Stimulated activated CD8-positive, alpha-beta memory T cell treated with anti-CD3 and anti-CD28 coated beads, Interleukin-7, amount 100 ng/mL, for 24 hours (primary cell): ENCODE results near the gene HAGH.

Experiments
- DNase-seq: peaks from one replicate; pipeline ENCODE4 v3.0.0-alpha.2; 2020; ENCODE audit warnings: low read depth

HAGH gene

DNA sequence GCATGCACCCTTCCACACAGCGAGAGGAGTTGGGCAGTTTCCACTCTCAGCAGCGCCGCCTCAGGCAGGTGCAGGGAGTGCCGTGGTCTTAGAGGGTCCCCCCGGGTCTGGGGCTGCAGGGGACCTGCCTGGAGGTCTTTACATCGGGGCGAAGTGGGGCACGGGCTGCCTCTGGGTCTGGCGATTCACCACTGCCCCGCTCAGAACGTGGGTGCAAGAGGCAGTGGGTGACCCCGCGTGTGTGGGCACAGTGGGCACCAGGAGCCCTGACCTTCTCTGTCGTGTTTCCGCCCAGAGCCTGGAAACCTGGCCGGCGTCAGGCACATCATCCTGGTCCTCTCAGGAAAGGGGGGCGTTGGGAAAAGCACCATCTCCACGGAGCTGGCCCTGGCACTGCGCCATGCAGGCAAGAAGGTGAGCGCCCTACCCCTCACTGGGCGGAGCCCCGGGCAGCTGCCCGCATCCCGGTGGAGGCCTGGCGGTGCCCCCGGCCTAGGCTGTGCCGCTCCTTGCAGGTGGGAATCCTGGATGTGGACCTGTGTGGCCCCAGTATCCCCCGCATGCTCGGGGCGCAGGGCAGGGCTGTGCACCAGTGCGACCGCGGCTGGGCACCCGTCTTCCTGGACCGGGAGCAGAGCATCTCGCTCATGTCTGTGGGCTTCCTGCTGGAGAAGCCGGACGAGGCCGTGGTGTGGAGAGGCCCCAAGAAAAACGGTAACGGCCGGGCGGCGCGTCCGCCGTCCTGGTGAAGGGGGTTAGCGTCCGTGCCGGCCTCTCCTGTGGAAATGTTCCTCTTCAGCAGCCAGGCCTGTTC lies 40.2 kb downstream of the HAGH start:
- no peak for DNase-seq

GRCh38 chr16:1785846-1786170 lies 40.8 kb downstream of the HAGH start:
- no peak for DNase-seq

DNA sequence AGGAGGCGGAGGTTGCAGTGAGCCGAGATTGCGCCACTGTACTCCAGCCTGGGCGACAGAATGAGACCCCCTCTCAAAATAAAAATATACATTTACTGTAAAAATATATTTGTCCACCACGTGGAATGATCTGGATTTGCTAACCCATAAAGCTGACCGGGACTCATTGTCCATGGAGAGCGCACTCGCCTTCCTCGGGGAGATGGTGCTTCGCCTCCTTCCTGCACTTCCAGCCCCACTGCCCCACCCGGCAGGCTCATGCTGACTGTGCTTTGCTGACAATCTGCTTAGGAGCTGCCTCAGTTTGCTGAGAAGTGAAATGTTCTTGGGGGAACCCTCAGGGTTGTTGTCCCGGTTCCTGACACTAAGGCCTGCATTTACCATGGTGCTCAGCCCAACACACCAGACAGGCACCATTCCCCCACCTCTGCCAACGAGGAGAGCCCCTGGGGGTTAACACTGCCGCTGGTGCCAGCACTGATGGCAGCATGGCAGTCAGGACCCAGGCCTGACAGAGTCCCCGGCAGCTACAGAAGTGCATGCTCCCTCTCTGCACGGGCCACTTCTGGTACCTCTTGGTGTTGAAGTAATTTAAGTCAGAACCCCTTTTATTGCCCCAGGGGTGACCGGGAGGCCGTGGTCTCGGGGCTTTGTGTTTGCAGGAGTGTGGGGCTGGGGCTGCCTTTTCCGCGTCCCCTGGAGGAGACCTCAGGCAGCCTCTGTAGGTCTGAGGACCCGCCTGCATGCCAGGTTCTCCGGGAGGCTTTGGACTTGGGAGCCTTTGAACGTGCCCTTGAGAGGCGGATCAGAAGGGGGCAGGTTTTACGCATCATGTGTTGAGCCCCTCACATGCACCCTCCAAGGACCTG lies 41.4 kb downstream of the HAGH start:
- no peak for DNase-seq

- DNase-seq: peak; percentile 95
Measured at GRCh38 chr16:1782408-1783264, 44.0 kb downstream of the HAGH start, which contains the start of the genes NUBP2 and SPSB3. NUBP2 (plus strand) TSS chr16:1782960; CDS start chr16:1783021, 61 bp downstream. SPSB3 (minus strand) TSS chr16:1782571; CDS start chr16:1781483, 1,088 bp downstream.

DNA sequence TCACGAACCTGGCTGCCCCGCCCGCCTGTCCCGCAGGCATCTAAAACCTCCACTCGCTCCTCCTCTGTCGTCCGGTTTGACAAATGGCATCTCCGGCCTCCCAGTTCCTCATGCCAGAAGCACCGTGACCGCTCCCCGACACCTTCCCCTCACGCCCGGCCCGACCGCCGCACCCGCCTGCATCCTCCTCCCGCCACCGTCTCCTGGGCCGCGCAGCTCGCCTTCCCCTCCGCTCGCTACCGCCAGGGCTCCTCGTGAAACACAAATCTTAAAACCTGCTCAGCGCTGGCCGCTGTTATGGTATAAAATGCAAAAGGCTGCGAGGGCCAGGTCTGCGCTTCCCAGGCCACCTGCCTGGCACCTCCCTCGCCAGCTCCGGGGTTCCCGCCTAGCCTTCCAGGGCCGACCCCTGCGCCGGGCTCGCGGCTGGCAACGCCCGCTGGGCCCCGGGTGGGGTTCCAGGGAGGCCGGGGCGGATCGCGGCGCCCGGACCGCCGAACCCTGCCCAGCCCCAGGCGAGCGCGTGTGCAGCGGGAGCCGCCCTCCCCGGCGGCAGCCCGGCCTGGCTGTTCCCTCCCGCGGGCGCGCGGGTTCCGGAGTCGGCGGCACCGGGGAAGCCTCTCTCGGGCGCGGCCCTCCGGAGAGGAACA lies 44.7 kb downstream of the HAGH start:
- DNase-seq: no peak

DNA sequence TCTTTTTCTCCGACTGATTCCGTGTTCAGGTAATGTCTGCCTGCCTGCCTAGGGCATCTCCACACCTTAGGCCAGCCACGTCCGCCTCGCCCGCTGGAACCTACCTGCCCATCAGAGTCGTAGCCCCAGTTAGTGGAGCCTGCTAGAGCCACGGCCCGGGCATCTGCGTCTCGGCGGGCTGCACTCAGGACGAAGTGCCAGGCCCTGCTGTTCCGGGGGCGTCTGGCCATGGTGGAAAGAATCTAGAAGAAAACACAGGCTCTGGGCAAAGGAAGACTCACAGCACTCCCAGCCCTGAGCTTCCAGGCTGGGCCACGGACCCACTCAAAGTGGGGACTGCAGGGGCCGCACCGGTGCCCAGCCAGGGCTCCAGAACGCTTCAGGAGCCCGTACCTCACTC lies 45.4 kb downstream of the HAGH start:
- no peak for DNase-seq

GRCh38 chr16:1780677-1781072 lies 46.0 kb downstream of the HAGH start:
- DNase-seq: no peak

GRCh38 chr16:1779741-1780676 lies 46.6 kb downstream of the HAGH start:
- DNase-seq: no peak

DNA sequence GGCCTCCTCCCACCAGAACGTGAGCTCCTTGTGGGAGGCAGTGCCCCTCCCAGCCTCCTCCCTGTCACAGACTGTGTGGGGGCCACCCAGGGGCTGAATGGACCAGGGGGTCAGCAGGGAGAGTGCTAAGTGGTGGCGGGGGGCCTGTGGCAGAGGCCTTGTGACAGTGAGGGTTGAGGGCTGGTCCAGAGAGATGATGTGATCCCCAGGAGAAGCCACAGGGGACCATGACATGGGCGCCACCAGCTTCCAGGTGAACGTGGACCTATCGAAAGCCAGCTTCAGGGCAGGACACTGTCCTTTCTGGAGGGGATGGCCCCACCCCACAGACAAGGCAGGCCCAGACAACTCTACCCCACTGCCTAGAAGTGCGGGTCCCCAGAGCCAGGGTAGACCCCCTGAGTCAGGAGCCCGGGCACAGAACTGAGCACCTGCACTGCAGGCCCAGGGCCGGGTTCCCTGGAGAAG lies 47.4 kb downstream of the HAGH start:
- DNase-seq: no peak

DNA sequence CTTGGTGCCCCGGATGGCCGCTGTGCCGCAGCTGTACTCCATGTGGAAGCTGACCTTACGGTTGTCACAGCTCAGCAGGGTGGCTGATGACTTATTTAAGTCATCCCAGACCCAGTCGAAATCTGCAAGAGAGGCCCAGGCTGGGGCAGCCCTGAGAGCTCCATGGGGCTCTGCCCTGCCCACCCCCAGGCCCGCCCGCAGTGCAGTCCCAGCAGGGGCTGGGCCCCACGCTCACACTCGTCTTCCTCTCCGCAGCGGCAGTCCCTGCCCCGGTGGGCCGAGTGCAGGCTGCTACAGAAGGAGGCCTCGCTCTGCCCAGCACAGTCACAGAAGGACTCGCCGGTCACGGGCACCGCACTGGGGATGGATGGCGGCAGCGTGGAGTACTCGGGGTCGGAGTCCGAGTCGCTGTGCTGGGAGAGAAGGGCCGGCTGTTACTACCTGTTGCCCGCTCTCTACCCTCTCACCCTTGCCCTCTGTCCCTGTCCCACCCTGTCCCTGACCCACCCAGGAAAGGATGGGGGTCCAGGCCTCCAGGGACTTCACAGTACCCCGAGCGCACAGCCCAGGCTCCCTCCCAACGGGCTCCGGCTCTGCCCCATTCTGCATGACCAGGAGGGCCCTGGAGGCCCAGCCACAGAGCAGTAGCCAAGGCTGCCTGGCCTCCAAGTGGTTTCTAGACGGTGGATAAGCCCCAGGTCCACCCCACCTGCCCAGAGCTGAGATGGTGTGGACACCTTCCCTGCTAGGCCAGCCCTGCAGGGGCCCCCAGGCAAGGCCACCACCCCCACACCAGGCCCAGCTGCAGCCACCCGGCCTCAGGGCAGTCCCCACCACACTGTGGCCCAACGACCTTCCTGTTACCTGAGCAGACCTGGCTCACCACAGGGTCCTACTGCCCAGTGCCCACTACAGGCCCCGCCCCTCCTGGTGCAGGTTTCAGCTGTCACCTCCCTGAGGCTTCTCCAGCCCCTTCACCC lies 48.1 kb downstream of the HAGH start:
- no peak for DNase-seq

DNA sequence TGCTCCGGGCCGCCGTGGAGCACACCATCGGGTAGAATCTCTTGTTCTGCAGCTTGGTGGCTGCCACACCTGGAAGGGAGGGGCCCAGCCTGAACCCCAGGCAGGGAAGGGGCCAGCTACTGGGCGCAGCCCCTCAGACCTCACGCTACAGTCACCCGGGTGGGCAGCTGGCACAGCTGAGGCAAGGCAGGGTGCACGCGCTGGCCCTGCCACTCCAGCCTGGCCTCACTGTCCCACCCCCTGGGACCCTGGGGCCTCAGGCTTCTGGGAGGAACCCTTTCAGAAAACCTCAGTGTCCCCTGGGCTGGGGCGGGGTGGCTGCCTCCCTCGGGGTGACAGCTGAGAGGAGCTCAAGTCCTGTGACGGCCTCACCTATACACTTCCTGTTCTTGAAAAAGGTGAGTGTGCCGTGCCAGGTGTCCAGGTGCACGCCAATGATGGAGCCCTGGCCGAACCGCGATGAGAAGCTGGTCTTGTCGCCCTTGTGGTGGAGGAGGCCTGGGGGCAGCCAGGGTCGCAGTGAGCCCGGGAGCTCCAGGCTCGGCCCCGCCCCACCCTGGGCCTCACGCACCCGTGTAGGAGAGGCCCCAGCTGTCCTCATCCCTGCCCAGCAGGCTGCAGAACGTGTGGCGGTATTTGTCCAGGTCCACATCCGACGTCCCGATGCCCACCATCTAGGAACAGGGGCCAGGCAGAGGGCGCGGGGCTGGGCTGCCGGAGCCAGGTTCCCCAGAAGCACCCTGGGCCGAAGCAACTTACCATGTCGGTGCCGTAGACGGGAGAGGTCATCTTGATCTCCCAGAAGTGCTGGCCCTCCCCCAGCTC lies 49.0 kb downstream of the HAGH start:
- DNase-seq: no peak

DNA sequence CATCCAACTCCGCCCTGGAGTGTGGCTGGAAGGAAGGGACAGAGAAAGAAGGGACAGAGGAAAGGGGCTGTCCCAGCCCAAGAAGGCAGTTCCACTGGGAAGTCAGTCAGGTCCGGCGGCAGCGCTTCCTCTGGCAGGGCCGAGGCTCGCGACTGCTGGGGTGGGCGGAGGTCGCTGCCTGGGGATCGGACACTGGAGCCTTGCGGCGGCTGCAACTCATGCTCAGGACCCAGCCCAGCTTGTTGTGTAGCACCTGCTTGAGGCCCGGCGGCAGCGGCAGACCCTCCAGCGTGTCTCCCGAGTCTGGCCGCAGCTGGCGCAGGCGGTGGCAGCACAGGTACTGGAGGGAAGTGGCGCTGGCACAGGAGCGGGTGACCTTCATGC lies 49.6 kb downstream of the HAGH start:
- no peak for DNase-seq

GRCh38 chr16:1776672-1776955 lies 50.0 kb downstream of the HAGH start:
- DNase-seq: no peak

DNA sequence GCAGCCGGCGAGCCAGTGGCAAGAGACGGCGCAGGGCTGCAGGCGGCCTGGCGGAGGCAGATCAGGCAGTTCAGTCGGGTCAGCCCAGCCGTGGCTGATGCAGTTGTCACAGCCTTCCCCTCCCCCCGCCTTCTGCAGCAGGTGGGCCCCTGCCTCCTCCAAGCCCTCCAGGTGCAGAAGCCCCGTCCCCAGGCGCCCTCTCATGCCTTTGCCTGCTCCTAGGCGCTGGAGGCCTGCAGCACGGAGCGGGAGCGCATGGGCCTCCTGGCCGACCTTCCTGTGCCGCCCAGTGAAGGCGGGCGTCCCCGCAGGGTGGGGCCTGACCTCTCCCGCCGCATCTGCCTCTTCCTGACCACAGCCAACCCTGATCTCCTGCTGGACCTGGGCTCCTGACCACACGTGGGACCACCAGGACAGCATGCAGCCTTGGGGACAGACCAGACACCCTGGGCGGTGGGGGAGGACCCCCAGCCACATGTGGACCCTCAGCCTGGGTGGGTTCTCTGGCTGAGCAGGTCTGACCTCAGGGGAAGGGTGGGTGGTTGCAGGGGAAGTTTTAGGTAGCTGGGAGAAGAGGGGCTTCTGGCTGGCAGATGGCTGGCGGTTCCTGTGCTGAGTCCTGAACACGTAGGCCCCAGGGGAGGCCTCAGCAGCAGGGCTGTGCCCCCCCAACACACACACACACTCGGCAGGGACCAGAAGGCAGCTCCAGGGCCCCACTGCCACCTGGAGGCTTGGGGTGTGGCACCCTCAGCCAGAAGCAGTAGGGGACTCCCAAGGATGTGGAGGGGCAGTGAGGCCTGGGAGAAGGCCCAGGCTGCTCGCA lies 50.6 kb downstream of the HAGH start:
- no peak for DNase-seq

DNA sequence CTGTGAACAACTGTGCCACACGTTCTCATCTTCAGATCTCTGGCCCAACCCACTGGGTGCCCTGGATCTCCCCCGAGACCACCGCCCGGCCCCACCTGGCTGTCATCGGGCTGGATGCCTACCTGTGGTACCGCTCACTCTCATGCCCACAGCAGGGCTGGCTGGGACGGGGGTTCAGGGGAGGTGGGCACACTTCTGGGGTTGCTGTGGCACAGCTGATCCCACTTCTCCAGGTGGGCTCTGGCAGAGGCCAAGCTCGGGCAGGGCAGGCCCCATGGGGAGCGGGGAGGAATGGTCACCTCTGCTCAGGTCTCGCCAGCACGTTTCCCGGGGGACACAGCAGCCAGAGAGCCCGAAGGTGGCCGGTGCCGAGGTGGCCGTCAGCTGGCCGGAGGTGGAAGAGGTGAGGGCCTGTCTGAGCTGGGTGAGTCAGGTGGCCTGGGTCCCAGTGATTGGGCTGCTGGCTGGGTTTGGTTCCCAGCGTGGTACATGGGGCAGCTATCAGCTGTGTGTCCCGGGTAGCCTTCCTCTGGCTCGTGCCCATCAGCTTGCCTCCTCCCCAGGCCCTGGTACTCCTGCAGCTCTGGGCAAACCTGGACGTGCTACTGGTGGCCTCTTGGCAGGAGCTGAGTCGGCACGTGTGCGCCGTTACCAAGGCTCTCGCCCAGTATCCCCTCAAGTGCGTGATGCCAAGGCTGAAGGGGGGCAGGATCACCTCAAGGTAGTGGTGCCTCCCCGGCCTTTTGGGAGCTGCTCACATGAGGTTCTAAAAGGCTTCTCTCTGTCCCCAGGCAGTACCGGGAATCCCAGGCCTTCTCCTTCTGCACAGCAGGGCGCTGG lies 51.4 kb downstream of the HAGH start:
- DNase-seq: no peak

DNA sequence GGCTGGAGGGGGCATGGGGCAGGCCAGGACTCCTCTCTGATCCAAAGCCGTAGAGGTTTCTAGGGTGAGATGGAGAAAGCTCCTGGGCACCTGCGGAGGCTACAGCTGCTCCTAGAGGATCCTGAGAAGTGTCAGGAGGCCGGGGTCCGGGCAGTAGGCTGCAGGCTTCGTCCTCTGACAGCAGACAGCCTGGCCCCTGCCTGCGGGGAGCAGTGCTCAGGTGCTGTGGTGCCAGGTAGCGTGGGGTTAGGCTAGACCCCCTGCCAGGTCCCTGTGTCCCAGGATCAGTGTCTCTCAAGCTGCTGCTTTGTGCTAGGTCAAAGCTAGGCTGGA lies 52.2 kb downstream of the HAGH start:
- DNase-seq: no peak
